ENCODE data around the gene MUC13. TPM values are rescaled to one million over a fixed set of nuclear protein-coding genes. Genes with fewer than 3 reads are reported as not detected.

MUC13 gene
- total RNA-seq, 1 donor from 2014 or later, result not detected

DNA sequence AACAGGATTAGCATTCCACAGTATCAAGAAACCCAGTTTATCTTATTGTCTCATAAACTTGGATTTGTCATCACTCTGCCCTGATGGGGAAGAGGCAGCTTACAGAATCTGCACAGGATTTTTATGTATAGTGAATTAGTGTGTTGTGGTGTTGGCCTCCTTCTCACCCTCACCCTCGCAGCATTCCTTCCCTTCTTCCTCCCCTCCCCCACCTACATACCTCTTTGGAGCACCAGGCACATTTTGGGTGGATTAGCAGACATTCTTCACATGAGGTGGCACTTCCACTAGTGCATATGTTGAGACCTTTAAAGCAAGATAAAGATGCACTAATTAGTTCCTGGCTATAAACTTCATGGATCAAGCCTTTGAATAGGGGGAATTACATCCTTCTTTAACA is 61.3 kb downstream of the MUC13 start:
- Histone ChIP-seq H3K4me2 (peak overlapping the region; percentile 48), H3K4me3 (no peak overlapping the region), H3K79me2 (ENCODE audit: low read depth) (peaks cover 56% of the 10 kb centered on the region), H3K9ac (no peak overlapping the region), H3K4me1 (peaks cover 22% of the 10 kb centered on the region), H3K9me3 (ENCODE audit: low read depth) (no peaks in the 10 kb centered on the region), H3K27ac (no peak overlapping the region), H3K27me3 (no peaks in the 10 kb centered on the region), H2AFZ (replicated peaks) (no peak overlapping the region), H4K20me1 (ENCODE audit: low read depth) (peaks cover 42% of the 10 kb centered on the region), H3K36me3 (no peaks in the 10 kb centered on the region), H3F3A (ENCODE audit: low read depth) (no peaks in the 10 kb centered on the region)
- H3K36me3 Mint-ChIP-seq, result peaks cover 9% of the 10 kb centered on the region
- no peak overlapping the region for H3K27ac Mint-ChIP-seq
- TF ChIP-seq CTCF (IDR thresholded peaks at IDR 0.05) (no peak), EZH2 (IDR thresholded peaks at IDR 0.05) (no peak), EZH2phosphoT487 (IDR thresholded peaks at IDR 0.05) (no peak)
- no peak overlapping the region for H3K4me3 Mint-ChIP-seq
- DNase-seq (ENCODE audit: low spot score), result peak; percentile 24
- H3K27me3 Mint-ChIP-seq (ENCODE audit: insufficient read depth, low read depth), result no peaks in the 10 kb centered on the region
- peaks cover 5% of the 10 kb centered on the region for H3K9me3 Mint-ChIP-seq
- H3K4me1 Mint-ChIP-seq, result peaks cover 25% of the 10 kb centered on the region

GRCh38 chr3:124867511-124867910 is 67.0 kb downstream of the MUC13 start:
- H3K27ac Mint-ChIP-seq, result no peak overlapping the region

DNA sequence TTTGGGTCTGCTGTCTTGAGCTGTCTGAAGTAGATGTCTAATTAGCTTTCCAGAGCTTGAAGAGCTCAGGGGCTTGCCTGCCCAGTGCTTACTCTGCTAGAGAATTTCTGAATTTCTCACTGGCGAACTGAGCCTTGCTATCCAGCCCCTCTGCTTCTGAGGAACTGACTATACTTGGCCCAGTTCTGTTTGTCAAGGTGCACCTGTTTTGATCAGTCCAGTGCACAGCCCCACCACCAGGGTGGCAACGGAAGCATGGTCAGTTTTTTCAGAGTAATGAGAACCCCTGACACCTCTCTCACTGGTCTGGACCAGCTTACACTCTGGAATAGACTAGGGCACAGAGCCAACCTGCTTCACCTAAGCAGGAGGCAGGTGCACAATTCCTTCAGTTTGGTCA is 72.5 kb downstream of the MUC13 start:
- Histone ChIP-seq H3K9ac (no peak overlapping the region), H3K4me1 (peaks cover 12% of the 10 kb centered on the region), H3K9me3 (ENCODE audit: low read depth) (no peaks in the 10 kb centered on the region), H3K27me3 (no peaks in the 10 kb centered on the region), H2AFZ (replicated peaks) (no peak overlapping the region), H3K27ac (no peak overlapping the region), H3K79me2 (ENCODE audit: low read depth) (no peaks in the 10 kb centered on the region), H3K4me3 (no peak overlapping the region), H3F3A (ENCODE audit: low read depth) (no peaks in the 10 kb centered on the region), H3K36me3 (no peaks in the 10 kb centered on the region), H3K4me2 (no peak overlapping the region), H4K20me1 (ENCODE audit: low read depth) (peaks cover 15% of the 10 kb centered on the region)
- H3K27ac Mint-ChIP-seq, result no peak overlapping the region
- no peaks in the 10 kb centered on the region for H3K9me3 Mint-ChIP-seq
- no peak for TF ChIP-seq CTCF (IDR thresholded peaks at IDR 0.05)
- TF ChIP-seq EZH2 (IDR thresholded peaks at IDR 0.05), result no peak
- no peak for TF ChIP-seq EZH2phosphoT487 (IDR thresholded peaks at IDR 0.05)
- no peak for DNase-seq (ENCODE audit: low spot score)
- peaks cover 3% of the 10 kb centered on the region for H3K36me3 Mint-ChIP-seq
- no peak overlapping the region for H3K4me3 Mint-ChIP-seq
- H3K4me1 Mint-ChIP-seq, result peaks cover 13% of the 10 kb centered on the region
- H3K27me3 Mint-ChIP-seq (ENCODE audit: insufficient read depth, low read depth), result peaks cover 2% of the 10 kb centered on the region

More at GRCh38 chr3:124867511-124867910, 67.0 kb downstream of the MUC13 start:
- peak overlapping the region; percentile 20 for H3K4me3 Mint-ChIP-seq
- no peaks in the 10 kb centered on the region for H3K9me3 Mint-ChIP-seq
- H3K36me3 Mint-ChIP-seq, result peaks cover 15% of the 10 kb centered on the region
- Histone ChIP-seq H3K9me3 (ENCODE audit: low read depth) (no peaks in the 10 kb centered on the region), H3K79me2 (ENCODE audit: low read depth) (peaks cover 3% of the 10 kb centered on the region), H3K9ac (no peak overlapping the region), H2AFZ (replicated peaks) (no peak overlapping the region), H3K4me2 (no peak overlapping the region), H3K4me3 (no peak overlapping the region), H3F3A (ENCODE audit: low read depth) (no peaks in the 10 kb centered on the region), H3K27me3 (no peaks in the 10 kb centered on the region), H3K27ac (no peak overlapping the region), H3K36me3 (no peaks in the 10 kb centered on the region), H3K4me1 (no peaks in the 10 kb centered on the region), H4K20me1 (ENCODE audit: low read depth) (peaks cover 4% of the 10 kb centered on the region)
- no peaks in the 10 kb centered on the region for H3K4me1 Mint-ChIP-seq
- TF ChIP-seq EZH2 (IDR thresholded peaks at IDR 0.05) (no peak), CTCF (IDR thresholded peaks at IDR 0.05) (no peak), EZH2phosphoT487 (IDR thresholded peaks at IDR 0.05) (no peak)
- peaks cover 6% of the 10 kb centered on the region for H3K27me3 Mint-ChIP-seq (ENCODE audit: insufficient read depth, low read depth)
- no peak for DNase-seq (ENCODE audit: low spot score)

All from neural progenitor cell (in vitro differentiated cells).